HEK293 (cell line): ENCODE measurements around the gene PSMB11.
A peak's percentile ranks its signal among the peaks of the same experiment; 100 is the strongest.

Experiments
- CTCF ChIA-PET: fragments of 350-600 bp; formaldehyde crosslinking; extraction: SDS; loops from one replicate; lab custom pipeline; 2021; ENCODE audit warnings: antibody characterized with exemption; lab: Yijun Ruan, JAX
- POLR2A ChIA-PET: fragments of 300-600 bp; formaldehyde crosslinking; extraction: SDS; loops from one replicate; lab custom pipeline; 2020; ENCODE audit warnings: antibody characterized with exemption, inconsistent platforms; lab: Yijun Ruan, JAX
- H3K27ac ChIP-seq: fragments of 200-500 bp; sonication (Bioruptor generic); 2 replicates; pipeline ENCODE4 v1.5.1; 2014; ENCODE audit warnings: low read depth, low read length, control low read depth, inconsistent platforms; ENCODE audit errors: extremely low read depth
- H3K36me3 ChIP-seq, 2 experiments: fragments of 200-500 bp in 1 of 2; sonication (Bioruptor generic) in 1 of 2; 1 replicate in 1 of 2; 2 replicates in 1 of 2; pipeline ENCODE4 v1.5.1; 2014 to 2017; ENCODE audit warnings: inconsistent platforms in 2 of 2, low read length in 2 of 2; ENCODE audit not compliant: control insufficient read depth in 2 of 2, insufficient read depth in 1 of 2
- H3K4me1 ChIP-seq: fragments of 200-500 bp; sonication (Bioruptor generic); 2 replicates; pipeline ENCODE4 v1.5.1; 2014; ENCODE audit warnings: mild to moderate bottlenecking, low read length, inconsistent platforms; ENCODE audit not compliant: control insufficient read depth, insufficient read depth
- H3K4me3 ChIP-seq: 2 replicates; pipeline ENCODE4 v1.5.1; 2011; ENCODE audit warnings: low read depth, mild to moderate bottlenecking, control low read depth, low read length, moderate library complexity
- H3K9me3 ChIP-seq: fragments of 200-500 bp; sonication (Bioruptor generic); 2 replicates; pipeline ENCODE4 v1.5.1; 2014; ENCODE audit warnings: low read depth, low read length, inconsistent platforms; ENCODE audit not compliant: control insufficient read depth, insufficient read depth
- BCL11B ChIP-seq: fragments of 450-650 bp; formaldehyde crosslinking; IDR thresholded peaks from 2 replicates; pipeline ENCODE4 v1.5.1; 2016; ENCODE audit warnings: low read depth, missing biosample characterization, missing genetic modification characterization
- EGR2 ChIP-seq: fragments of 450-650 bp; formaldehyde crosslinking; IDR thresholded peaks from 2 replicates; pipeline ENCODE4 v1.5.1; 2016; ENCODE audit warnings: low read depth, missing biosample characterization, missing genetic modification characterization
- GLIS2 ChIP-seq: fragments of 450-650 bp; formaldehyde crosslinking; IDR thresholded peaks from 2 replicates; pipeline ENCODE4 v1.5.1; 2016; ENCODE audit warnings: missing biosample characterization, missing genetic modification characterization
- INSM2 ChIP-seq: fragments of 450-650 bp; formaldehyde crosslinking; IDR thresholded peaks from 2 replicates; pipeline ENCODE4 v1.5.1; 2016; ENCODE audit warnings: missing biosample characterization, missing genetic modification characterization
- PRDM1 ChIP-seq: fragments of 450-650 bp; formaldehyde crosslinking; IDR thresholded peaks from 2 replicates; pipeline ENCODE4; 2016; ENCODE audit warnings: missing biosample characterization, missing genetic modification characterization
- PRDM2 ChIP-seq: fragments of 450-650 bp; formaldehyde crosslinking; IDR thresholded peaks from 2 replicates; pipeline ENCODE4 v1.5.1; 2016; ENCODE audit warnings: missing biosample characterization, missing genetic modification characterization, borderline replicate concordance
- TSHZ1 ChIP-seq: fragments of 450-650 bp; formaldehyde crosslinking; IDR thresholded peaks from 2 replicates; pipeline ENCODE4 v1.5.1; 2016; ENCODE audit warnings: missing biosample characterization, missing genetic modification characterization, borderline replicate concordance
- ZNF146 ChIP-seq: fragments of 450-650 bp; formaldehyde crosslinking; IDR thresholded peaks from 2 replicates; pipeline ENCODE4 v1.5.1; 2016; ENCODE audit warnings: missing biosample characterization, missing genetic modification characterization
- ZNF157 ChIP-seq: fragments of 450-650 bp; formaldehyde crosslinking; IDR thresholded peaks from 2 replicates; pipeline ENCODE4 v1.5.1; 2016; ENCODE audit warnings: missing biosample characterization, missing genetic modification characterization
- ZNF184 ChIP-seq: fragments of 450-650 bp; IDR thresholded peaks from 2 replicates; pipeline ENCODE4 v1.5.1; 2018; ENCODE audit warnings: missing biosample characterization, mild to moderate bottlenecking, missing genetic modification characterization
- ZNF223 ChIP-seq: fragments of 450-650 bp; formaldehyde crosslinking; IDR thresholded peaks from 2 replicates; pipeline ENCODE4 v1.5.1; 2016; ENCODE audit warnings: missing biosample characterization, missing genetic modification characterization
- ZNF350 ChIP-seq: fragments of 450-650 bp; formaldehyde crosslinking; IDR thresholded peaks from 2 replicates; pipeline ENCODE4 v1.5.0; 2017; ENCODE audit warnings: missing biosample characterization, mild to moderate bottlenecking, missing genetic modification characterization
- ZNF354C ChIP-seq: fragments of 450-650 bp; formaldehyde crosslinking; IDR thresholded peaks from 2 replicates; pipeline ENCODE4 v1.5.1; 2016; ENCODE audit warnings: missing biosample characterization, missing genetic modification characterization, low read depth, borderline replicate concordance
- ZNF394 ChIP-seq: fragments of 450-650 bp; formaldehyde crosslinking; IDR thresholded peaks from 2 replicates; pipeline ENCODE4 v1.5.1; 2016; ENCODE audit warnings: missing biosample characterization, missing genetic modification characterization, mild to moderate bottlenecking, moderate library complexity, borderline replicate concordance
- ZNF488 ChIP-seq: fragments of 450-650 bp; formaldehyde crosslinking; IDR thresholded peaks from 2 replicates; pipeline ENCODE4 v1.5.1; 2016; ENCODE audit warnings: missing biosample characterization, missing genetic modification characterization
- ZNF560 ChIP-seq: fragments of 450-650 bp; formaldehyde crosslinking; IDR thresholded peaks from 2 replicates; pipeline ENCODE4 v1.5.1; 2017; ENCODE audit warnings: missing biosample characterization, missing genetic modification characterization, borderline replicate concordance
- ZNF561 ChIP-seq: fragments of 450-650 bp; IDR thresholded peaks from 2 replicates; pipeline ENCODE4 v1.5.1; 2018; ENCODE audit warnings: missing biosample characterization, missing genetic modification characterization, borderline replicate concordance
- ZNF585B ChIP-seq: fragments of 450-650 bp; formaldehyde crosslinking; IDR thresholded peaks from 2 replicates; pipeline ENCODE4 v1.5.1; 2016; ENCODE audit warnings: missing biosample characterization, missing genetic modification characterization
- ZNF629 ChIP-seq: fragments of 450-650 bp; formaldehyde crosslinking; IDR thresholded peaks from 2 replicates; pipeline ENCODE4 v1.5.1; 2017; ENCODE audit warnings: missing biosample characterization, missing genetic modification characterization
- ZNF670 ChIP-seq: fragments of 450-650 bp; formaldehyde crosslinking; IDR thresholded peaks from 2 replicates; pipeline ENCODE4 v1.5.1; 2016; ENCODE audit warnings: missing biosample characterization, missing genetic modification characterization, low read depth
- ZNF677 ChIP-seq: fragments of 450-650 bp; IDR thresholded peaks from 2 replicates; pipeline ENCODE4 v1.5.0; 2018; ENCODE audit warnings: missing biosample characterization, mild to moderate bottlenecking, missing genetic modification characterization, moderate library complexity
- ZNF792 ChIP-seq: fragments of 450-650 bp; formaldehyde crosslinking; IDR thresholded peaks from 2 replicates; pipeline ENCODE4 v1.5.1; 2016; ENCODE audit warnings: missing biosample characterization, missing genetic modification characterization
- ZSCAN16 ChIP-seq: fragments of 450-650 bp; formaldehyde crosslinking; IDR thresholded peaks from 2 replicates; pipeline ENCODE4 v1.5.1; 2016; ENCODE audit warnings: missing biosample characterization, missing genetic modification characterization

The PSMB11 gene

GRCh38 chr14:23093104-23093503 lies 51.1 kb downstream of the PSMB11 start:
- H3K27ac ChIP-seq, result no peak overlapping the region
- no peaks in the 10 kb centered on the region for H3K9me3 ChIP-seq
- CTCF ChIA-PET, result interaction anchor here (0.6 to 5.9 kb wide), 5 partner anchors 16 to 141 kb away, joined by 3 to 49 read pairs (median 3); no protein-coding TSS in a partner anchor
- H3K4me1 ChIP-seq, result peaks cover 10% of the 10 kb centered on the region; the same call in 1 of the 2 replicates
- H3K4me3 ChIP-seq, result no peak overlapping the region
- POLR2A ChIA-PET, result no interaction called here
- H3K36me3 ChIP-seq, result peaks cover 38 to 65% of the 10 kb centered on the region in 2 experiments
- TF ChIP-seq BCL11B (tag by site-specific recombination) (no peak), ZNF354C (tag by site-specific recombination) (no peak), TSHZ1 (tag by site-specific recombination) (no peak), ZNF677 (tag by site-specific recombination) (no peak), ZNF629 (tag by site-specific recombination) (no peak), ZNF488 (tag by site-specific recombination) (no peak), ZNF585B (no peak), ZSCAN16 (tag by site-specific recombination) (no peak), ZNF223 (tag by site-specific recombination) (no peak), ZNF394 (tag by site-specific recombination) (no peak), ZNF560 (no peak), ZNF184 (no peak), INSM2 (tag by site-specific recombination) (no peak), GLIS2 (tag by site-specific recombination) (no peak), ZNF146 (tag by site-specific recombination) (no peak), EGR2 (tag by site-specific recombination) (no peak), ZNF792 (tag by site-specific recombination) (no peak), ZNF561 (tag by site-specific recombination) (no peak), ZNF157 (tag by site-specific recombination) (no peak), ZNF350 (tag by site-specific recombination) (no peak)

- Histone ChIP-seq H3K36me3 (peaks cover 37 to 65% of the 10 kb centered on the region in 2 experiments), H3K4me3 (peak overlapping the region; percentile 97), H3K27ac (no peak overlapping the region), H3K9me3 (no peaks in the 10 kb centered on the region), H3K4me1 (peaks cover 10% of the 10 kb centered on the region; the same call in 1 of the 2 replicates)
- ChIA-PET CTCF (interaction anchor here (1.7 to 3.7 kb wide), 6 partner anchors 16 to 120 kb away, joined by 7 to 36 read pairs (median 15); no protein-coding TSS in a partner anchor), POLR2A (interaction anchor here (1.7 to 3.3 kb wide), 4 partner anchors 16 to 37 kb away, joined by 7 to 48 read pairs (median 18); no protein-coding TSS in a partner anchor)
- TF ChIP-seq ZNF670 (tag by site-specific recombination) (no peak), PRDM2 (tag by site-specific recombination) (no peak), ZNF677 (tag by site-specific recombination) (no peak), ZNF561 (tag by site-specific recombination) (no peak), ZNF488 (tag by site-specific recombination) (no peak), PRDM1 (tag by site-specific recombination) (no peak)
These were observed 51.5 kb downstream of the PSMB11 start for GRCh38 chr14:23093526-23093925.
